NCI-H2081 treated with DMSO at 0.1 percent for 48 hours (cell line): Measurements from ENCODE around the gene MYLK.
A peak's percentile ranks its signal among the peaks of the same experiment; 100 is the strongest.

Experiments
- DNase-seq: peaks from one replicate; lab custom pipeline; 2025; lab: John Stamatoyannopoulos, UW

Gene MYLK

GRCh38 chr3:123773681-123774431, 110.3 kb downstream of the MYLK start:
- no peak for DNase-seq

GRCh38 chr3:123769356-123769743, 114.8 kb downstream of the MYLK start:
- no peak for DNase-seq

DNA sequence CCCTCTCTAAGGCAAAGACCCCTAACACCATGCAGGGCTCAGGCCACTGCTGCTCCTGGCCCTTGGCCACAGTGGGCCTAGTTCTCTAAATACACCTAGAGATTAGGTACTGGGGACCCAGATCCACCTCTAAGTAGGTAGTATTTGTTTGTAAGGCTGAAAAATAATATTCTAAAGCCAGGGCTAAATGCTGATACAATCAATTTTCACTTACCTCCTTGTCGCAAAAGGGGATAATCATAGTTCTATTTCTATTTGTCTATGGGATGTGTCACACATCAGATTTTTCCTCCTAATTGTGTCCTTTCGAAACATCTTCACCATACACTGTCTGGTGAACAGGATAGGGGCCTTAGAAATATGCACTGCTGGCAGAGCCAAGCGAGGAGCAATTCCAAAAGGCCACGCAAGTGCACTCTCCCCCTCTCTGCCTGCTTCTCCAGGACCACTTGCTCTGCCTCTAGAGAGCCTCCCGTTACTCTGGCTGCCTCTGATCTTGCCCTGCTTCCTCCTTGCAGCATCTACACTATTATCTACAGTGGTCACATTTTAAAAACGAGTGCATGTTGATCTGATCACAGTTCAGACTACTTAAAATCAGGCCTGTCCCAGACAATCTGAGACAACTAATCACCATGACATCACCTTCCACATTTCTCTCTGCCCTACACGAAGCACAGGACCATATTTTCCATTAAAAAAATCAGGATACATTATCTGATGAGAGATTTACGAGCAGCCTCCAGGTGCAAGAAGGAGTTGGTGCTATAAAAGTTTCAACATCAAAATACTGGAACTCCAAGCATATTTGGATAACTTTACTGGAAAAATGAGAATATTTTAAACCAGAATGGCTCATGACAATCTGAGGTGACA, 115.4 kb downstream of the MYLK start:
- DNase-seq: no peak

DNA sequence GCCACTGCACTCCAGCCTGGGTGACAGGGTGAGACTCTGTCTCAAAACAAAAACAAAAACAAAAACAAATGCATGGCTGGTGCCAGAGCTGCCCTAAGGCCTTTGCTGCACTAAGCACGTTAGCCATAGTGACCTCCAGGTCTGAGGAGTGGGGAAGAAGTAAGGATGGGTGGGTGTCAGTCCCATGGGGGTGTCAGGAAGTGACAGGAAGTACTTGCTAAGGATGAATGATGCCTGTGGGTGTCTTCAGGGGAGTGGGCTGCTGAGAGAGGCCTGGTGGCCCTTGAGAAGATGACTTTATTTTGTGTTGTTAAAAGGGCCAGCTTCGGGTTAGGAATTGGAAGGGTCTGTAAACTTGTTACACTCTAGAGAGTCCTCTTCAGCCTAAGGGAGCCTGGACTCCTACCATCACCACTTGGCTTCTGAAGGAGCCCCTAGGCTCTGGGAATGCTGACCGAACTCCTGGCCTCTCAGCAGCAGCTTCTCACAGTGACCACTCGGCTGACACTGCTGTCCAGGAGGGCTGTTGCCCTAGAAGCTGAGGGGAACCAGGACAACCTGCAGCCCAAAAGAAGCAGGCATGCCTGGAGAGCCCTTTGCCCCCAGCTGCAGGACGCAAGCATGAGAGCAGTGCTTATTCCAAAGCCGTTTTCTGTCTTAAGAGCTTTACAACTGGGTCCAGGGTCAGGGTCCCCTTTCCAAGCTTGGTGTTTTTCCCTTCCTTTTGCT, 116.4 kb downstream of the MYLK start:
- DNase-seq: no peak

DNA sequence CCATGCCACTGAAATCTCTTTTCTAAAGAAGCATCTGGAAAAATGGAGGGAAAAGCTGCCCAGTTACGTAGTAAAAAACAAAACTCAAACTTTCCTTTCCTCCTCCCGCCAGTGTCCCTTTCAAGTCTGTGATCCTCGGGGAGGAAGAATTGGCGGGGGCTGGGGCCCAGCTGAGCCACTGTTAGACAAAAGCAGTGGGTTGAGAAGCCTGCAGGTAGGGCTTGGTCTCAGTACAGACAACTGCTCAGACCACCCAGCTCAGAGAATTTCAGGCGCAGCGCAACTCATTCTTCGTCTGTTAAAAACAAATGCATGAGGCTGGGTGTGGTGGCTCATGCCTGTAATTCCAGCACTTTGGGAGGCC, 117.1 kb downstream of the MYLK start:
- no peak for DNase-seq

DNA sequence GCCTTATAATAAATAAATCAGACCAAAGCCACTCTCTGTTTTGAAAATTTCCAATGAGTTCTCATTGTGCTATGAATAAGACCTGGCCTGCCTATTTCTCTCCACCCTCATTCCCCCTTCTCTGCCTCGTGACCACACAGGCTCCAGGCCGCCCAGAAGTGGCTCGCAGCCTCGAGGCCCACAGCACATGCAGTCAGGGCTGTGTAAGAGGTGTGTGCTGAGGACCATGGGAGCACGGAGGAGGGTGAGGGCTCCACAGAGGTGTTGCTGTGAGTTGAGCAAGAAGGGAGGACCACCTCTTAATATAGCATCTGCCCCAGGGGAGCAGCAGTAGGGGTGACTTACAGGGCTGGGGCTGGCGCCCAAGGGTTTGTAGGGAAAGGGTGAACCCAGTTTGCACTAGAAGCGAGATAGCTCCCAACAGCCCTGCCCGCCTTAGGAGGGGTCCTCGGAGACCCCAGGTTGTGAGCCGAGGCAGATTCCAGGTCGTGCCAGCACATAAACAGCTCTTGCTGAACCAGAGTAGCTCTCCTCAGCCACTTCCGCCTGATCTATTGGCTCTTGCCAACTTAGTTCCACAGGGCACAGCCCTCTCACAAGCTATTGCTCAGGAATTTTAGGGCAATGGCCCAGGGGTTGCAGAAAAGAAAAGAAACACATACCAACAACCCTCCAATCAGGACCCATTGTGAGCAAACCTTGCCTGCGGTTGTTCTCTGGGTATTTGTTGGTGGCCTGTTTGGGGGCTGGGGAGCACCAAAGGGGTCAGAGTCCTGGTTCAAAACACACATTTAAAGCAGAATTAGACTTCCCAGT, 117.7 kb downstream of the MYLK start:
- DNase-seq: no peak

- no peak for DNase-seq
These were observed 118.5 kb downstream of the MYLK start for GRCh38 chr3:123765475-123766128.

DNA sequence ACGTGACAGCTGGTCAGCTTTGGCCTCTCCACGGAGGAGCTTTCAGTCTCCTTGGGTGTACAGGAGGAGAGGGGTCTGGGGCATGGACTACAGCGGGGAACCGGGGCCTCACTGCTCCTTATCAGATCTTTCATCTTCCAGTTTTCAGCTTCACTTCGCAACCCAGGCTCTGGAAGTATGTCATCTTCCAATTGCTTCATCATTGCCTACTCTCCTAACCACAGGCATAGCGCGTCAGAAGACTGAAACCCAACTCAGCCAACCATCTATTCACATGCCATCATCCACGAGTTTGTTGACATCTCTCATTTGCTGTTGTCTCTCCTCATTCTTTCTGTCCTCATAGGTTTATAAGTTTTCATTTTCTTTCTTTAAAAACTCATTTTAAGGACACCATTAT, 119.5 kb downstream of the MYLK start:
- DNase-seq: no peak

DNA sequence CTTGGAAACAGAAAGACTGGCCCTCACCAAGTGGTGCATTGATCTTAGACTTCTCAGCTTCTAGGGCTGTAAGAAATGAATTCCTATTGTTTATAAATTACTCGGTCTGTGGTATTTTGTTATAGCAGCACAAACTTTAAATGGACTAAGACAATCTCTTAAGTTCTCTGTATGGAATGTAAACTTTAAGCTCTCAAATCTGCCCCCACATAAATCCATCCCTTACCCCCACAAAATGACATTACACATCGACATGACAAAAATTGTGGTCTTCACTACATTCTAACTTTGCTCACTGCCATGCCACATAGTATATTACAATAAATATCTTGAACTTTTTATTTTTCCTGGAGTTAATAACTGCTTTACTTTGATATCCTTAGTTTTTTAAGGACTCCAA, 121.3 kb downstream of the MYLK start:
- DNase-seq: no peak

- no peak for DNase-seq
These were observed 123.3 kb downstream of the MYLK start for GRCh38 chr3:123760817-123761216.

GRCh38 chr3:123759871-123760270, 124.3 kb downstream of the MYLK start:
- DNase-seq: no peak

DNA sequence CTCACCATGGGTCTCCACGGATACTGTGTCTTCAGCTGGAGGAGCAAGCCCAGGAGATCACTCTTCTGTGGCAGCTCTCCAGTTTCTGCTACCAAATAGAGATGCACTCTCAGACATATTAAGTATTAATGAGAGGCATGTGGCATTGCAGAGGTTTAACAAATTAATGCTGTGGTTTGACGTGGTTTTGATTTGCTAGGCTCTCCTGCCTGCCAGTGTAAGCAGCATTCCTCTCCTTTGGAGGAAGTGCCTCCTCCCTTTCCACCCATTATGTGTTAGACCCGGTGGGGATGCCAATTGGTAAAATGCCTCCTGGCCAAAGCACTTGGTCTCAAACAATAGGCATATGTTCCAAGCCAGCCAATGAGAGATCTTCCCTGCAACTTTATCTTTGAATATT, 124.8 kb downstream of the MYLK start:
- DNase-seq: no peak

DNA sequence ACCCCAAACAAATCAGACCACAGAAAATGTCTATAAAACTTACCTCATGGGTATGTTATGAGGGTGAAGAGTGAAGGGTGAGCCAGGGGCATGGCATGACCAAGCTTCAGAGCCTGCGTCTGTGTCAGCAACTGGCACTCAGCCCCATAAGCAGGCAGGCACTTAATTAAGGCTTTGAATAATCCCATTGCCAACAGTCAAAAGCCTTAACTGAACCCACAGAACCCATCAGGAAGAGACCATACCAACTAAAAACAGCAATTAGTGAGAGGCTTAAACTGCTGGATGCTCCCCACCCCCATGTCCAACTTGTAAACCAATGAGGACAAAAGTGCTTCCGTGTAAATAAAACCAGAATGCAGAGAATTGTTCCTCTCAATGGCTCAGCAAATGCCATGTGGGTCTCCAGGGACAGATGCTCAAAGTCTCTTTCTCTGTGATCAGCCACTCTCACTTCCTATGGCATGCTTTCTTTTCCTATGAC, 126.0 kb downstream of the MYLK start:
- DNase-seq: peak; percentile 23

GRCh38 chr3:123757281-123757940, 126.7 kb downstream of the MYLK start:
- DNase-seq: no peak

- DNase-seq: no peak
These were observed 128.6 kb downstream of the MYLK start for GRCh38 chr3:123755501-123755900.

GRCh38 chr3:123755085-123755484, 129.0 kb downstream of the MYLK start:
- DNase-seq: no peak

GRCh38 chr3:123753286-123753685, 130.8 kb downstream of the MYLK start:
- DNase-seq: no peak

- DNase-seq: no peak
These were observed 131.9 kb downstream of the MYLK start for GRCh38 chr3:123752228-123752627.

- no peak for DNase-seq
These were observed 132.7 kb downstream of the MYLK start for GRCh38 chr3:123751433-123751832.

- no peak for DNase-seq
These were observed 133.3 kb downstream of the MYLK start for GRCh38 chr3:123750659-123751420.
